Measurements from ENCODE around the gene DENND4C.

GRCh38 chr9:19420877-19421276, 190.4 kb downstream of the DENND4C start:
- TF ChIP-seq, protein P1, sequence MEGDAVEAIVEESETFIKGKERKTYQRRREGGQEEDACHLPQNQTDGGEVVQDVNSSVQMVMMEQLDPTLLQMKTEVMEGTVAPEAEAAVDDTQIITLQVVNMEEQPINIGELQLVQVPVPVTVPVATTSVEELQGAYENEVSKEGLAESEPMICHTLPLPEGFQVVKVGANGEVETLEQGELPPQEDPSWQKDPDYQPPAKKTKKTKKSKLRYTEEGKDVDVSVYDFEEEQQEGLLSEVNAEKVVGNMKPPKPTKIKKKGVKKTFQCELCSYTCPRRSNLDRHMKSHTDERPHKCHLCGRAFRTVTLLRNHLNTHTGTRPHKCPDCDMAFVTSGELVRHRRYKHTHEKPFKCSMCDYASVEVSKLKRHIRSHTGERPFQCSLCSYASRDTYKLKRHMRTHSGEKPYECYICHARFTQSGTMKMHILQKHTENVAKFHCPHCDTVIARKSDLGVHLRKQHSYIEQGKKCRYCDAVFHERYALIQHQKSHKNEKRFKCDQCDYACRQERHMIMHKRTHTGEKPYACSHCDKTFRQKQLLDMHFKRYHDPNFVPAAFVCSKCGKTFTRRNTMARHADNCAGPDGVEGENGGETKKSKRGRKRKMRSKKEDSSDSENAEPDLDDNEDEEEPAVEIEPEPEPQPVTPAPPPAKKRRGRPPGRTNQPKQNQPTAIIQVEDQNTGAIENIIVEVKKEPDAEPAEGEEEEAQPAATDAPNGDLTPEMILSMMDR (IDR thresholded peaks at IDR 0.05; ENCODE audit: borderline replicate concordance, extremely low read depth, low read length, poor library complexity, severe bottlenecking): no peak
- no peak for TF ChIP-seq EZH2 (IDR thresholded peaks at IDR 0.05; ENCODE audit: borderline replicate concordance, low read depth, low read length, severe bottlenecking)

All from DND-41 (cell line).